Fibroblast of villous mesenchyme (primary cell): ENCODE measurements around the gene PPP1R14B. TPM values are rescaled to one million over a fixed set of nuclear protein-coding genes. Genes with fewer than 3 reads are reported as not detected.

Experiments used
- DNase-seq: peaks from one replicate; pipeline ENCODE4 v3.0.0-alpha.2; 2010; ENCODE audit warnings: low read depth
- H3K4me3 ChIP-seq: 2 replicates; pipeline ENCODE4 v1.5.1; 2011; ENCODE audit warnings: low read depth, mild to moderate bottlenecking, low read length
- total RNA-seq: library from RNA; depleted of rRNA; stranded (reverse); fragments of >200 nt; gene quantifications from 2 replicates; pipeline ENCODE4 v1.2.3, GENCODE V29; 2012
- TF ChIP-seq, protein P1 (sequence below): IDR thresholded peaks from 2 replicates; pipeline ENCODE4 v1.5.1; 2012; ENCODE audit warnings: low read depth, mild to moderate bottlenecking, low read length; ENCODE audit not compliant: insufficient read depth

The PPP1R14B gene
- 155 and 175 TPM in 2 replicates for total RNA-seq

DNA sequence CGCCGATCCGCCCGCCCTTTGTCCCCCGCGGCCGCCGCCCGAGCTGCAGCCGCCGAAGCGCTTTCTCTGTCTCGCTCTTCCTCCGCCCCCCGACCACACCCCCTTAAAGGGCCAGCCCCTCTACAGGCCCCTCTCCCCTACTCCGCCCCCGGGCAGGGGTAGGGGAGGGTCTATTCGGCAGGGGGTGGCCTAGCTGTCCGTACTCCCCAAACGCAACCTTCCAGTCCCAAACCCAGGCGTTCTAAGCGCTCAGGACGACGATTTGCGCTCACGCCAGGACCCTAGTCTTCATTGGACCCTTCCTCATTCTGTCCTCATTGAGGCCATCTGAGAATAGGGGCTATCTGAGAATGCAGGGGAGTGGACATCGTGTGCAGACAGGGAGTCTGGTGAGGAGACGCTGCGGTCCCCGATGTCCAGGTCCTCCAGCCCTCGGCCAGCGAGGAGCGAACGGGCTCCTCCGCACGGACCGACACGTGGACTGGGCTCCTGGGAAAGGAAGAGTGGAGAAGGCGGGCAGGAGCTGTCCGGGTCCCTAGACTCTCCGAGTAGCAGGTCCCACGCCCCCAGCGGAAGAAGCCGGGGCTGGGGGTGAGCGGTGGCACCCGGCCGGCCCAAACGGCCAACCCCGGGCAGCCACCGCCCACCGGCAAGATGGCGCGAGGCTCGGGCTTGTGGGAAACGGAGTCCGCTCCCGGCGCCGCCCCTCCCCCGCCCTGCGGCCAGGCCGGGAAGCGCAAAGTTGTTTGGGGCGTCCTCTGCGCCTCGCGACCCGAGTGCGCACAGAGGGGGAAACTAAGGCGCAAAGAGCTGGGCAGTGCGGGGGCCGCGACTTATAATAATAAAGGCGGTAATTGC, at the start of gene PPP1R14B:
Gene PPP1R14B, minus strand, starts transcription at position 73 of the 858 bp plus-strand sequence. CDS start 270 bp downstream, outside the sequence.
- H3K4me3 ChIP-seq: peak within 1 kb of the TSS; percentile 82
- DNase-seq: peak; percentile 83
- TF ChIP-seq, protein P1, sequence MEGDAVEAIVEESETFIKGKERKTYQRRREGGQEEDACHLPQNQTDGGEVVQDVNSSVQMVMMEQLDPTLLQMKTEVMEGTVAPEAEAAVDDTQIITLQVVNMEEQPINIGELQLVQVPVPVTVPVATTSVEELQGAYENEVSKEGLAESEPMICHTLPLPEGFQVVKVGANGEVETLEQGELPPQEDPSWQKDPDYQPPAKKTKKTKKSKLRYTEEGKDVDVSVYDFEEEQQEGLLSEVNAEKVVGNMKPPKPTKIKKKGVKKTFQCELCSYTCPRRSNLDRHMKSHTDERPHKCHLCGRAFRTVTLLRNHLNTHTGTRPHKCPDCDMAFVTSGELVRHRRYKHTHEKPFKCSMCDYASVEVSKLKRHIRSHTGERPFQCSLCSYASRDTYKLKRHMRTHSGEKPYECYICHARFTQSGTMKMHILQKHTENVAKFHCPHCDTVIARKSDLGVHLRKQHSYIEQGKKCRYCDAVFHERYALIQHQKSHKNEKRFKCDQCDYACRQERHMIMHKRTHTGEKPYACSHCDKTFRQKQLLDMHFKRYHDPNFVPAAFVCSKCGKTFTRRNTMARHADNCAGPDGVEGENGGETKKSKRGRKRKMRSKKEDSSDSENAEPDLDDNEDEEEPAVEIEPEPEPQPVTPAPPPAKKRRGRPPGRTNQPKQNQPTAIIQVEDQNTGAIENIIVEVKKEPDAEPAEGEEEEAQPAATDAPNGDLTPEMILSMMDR: no peak

DNA sequence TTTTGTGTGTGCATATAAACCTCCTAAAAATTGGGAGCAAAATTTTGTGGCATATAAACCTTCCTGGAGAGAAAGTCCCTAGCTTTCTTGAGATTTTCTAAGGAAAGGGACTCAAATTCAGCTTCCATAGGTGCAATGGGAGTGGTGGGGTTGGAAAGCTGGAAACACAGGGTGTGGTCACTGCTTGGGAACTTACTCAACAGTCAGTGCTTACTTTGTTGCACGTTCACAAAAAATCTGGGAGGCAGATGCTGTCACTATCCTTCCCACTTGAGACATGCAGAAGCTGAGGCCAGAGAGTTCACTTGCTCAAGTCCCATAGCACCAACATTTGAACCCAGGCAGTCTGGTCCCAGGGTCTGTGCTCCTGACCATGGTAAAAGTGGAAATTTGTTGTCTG, 49.5 kb upstream of the PPP1R14B start:
- no peak for DNase-seq
- TF ChIP-seq, protein P1: no peak
- no peak overlapping the region for H3K4me3 ChIP-seq

GRCh38 chr11:64295760-64296159, 49.0 kb upstream of the PPP1R14B start:
- TF ChIP-seq, protein P1: no peak
- no peak overlapping the region for H3K4me3 ChIP-seq
- no peak for DNase-seq

DNA sequence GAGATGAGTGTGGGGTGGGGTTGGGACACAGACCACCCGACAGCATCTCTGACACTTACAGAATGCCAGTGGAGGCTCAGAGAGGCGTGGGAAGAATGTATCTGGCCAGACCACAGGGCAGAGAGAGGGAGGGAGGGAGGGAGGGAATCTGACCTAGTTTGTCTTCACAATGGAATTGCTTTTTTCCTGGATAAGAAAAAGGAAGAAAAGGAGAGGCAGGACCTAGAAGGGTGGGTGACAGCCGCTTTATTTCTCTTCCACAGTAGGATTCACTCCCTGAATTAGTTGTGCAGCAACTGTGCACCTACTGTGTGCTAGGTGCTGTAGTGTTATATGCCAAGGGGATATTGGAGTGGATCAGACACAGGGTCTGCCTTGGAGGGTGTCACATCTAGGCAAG, 48.0 kb upstream of the PPP1R14B start:
- H3K4me3 ChIP-seq: no peak overlapping the region
- DNase-seq: no peak
- TF ChIP-seq, protein P1: no peak

- peak overlapping the region; percentile 23 for H3K4me3 ChIP-seq
- TF ChIP-seq, protein P1: no peak
Measured at GRCh38 chr11:64292460-64293254, 45.9 kb upstream of the PPP1R14B start.

GRCh38 chr11:64291752-64292459, 45.2 kb upstream of the PPP1R14B start:
- peak overlapping the region; percentile 23 for H3K4me3 ChIP-seq
- no peak for DNase-seq
- TF ChIP-seq, protein P1: no peak

More at GRCh38 chr11:64292460-64293254, 45.9 kb upstream of the PPP1R14B start:
- DNase-seq: no peak
